Measurements from ENCODE around the gene RAD51. TPM values are rescaled to one million over a fixed set of nuclear protein-coding genes. Genes with fewer than 3 reads are reported as not detected.

Gene RAD51
- polyA plus RNA-seq, 1 donor from 2014 or later = 0.22 TPM

DNA sequence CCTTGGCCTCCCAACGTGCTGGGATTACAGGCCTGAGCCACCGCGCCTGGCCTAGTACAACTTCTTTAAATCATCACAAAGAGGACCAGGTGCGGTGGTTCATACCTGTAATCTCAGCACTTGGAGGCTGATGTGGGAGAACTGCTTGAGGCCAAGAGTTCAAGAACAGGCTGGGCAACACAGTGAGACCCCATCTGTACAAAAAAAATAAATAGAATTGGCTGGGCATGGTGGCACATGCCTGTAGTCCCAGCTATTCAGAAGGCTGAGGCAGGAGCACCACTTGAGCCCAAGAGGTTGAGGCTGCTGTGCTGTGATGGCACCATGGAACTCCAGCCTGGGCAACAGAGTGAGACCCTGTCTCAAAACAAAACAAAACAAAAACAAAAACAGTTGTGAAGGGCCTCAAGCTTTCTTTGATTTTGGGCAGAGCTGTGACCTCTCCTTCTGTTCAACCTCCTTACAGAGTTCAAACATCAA is 54.2 kb downstream of the RAD51 start:
- no peak overlapping the region for H3K4me3 ChIP-seq (ENCODE audit: low read length)
- H3K9ac ChIP-seq (ENCODE audit: low read length) = no peak overlapping the region
- peaks cover 9% of the 10 kb centered on the region for H3K79me2 ChIP-seq (replicated peaks; ENCODE audit: insufficient read depth, low read length)
- no peak overlapping the region for H2AFZ ChIP-seq (ENCODE audit: low read depth, low read length)
- TF ChIP-seq POLR2AphosphoS5 (IDR thresholded peaks at IDR 0.05) (no peak), CTCF (IDR thresholded peaks at IDR 0.05; ENCODE audit: poor library complexity, severe bottlenecking) (no peak)
- no peaks in the 10 kb centered on the region for H3K9me3 ChIP-seq (ENCODE audit: low read length)
- no peaks in the 10 kb centered on the region for H3K9me2 ChIP-seq (ENCODE audit: insufficient read depth, low read length)
- H3K4me2 ChIP-seq (ENCODE audit: low read length) = no peak overlapping the region
- no peaks in the 10 kb centered on the region for H4K20me1 ChIP-seq (ENCODE audit: insufficient read depth)
- no peak overlapping the region for H3K27ac ChIP-seq (ENCODE audit: low read length)
- H3F3A ChIP-seq (ENCODE audit: insufficient read depth, low read length, poor library complexity, severe bottlenecking) = no peaks in the 10 kb centered on the region
- no peaks in the 10 kb centered on the region for H3K36me3 ChIP-seq (ENCODE audit: insufficient read depth, low read length)
- H3K27me3 ChIP-seq (ENCODE audit: insufficient read depth, low read depth, low read length) = no peaks in the 10 kb centered on the region

GRCh38 chr15:40750885-40751284 is 55.9 kb downstream of the RAD51 start:
- no peaks in the 10 kb centered on the region for H3K9me3 ChIP-seq (ENCODE audit: low read length)
- H3K36me3 ChIP-seq (ENCODE audit: insufficient read depth, low read length) = no peaks in the 10 kb centered on the region
- H3K27ac ChIP-seq (ENCODE audit: low read length) = no peak overlapping the region
- H3K9ac ChIP-seq (ENCODE audit: low read length) = no peak overlapping the region
- H4K20me1 ChIP-seq (ENCODE audit: insufficient read depth) = no peaks in the 10 kb centered on the region
- no peak overlapping the region for H3K4me2 ChIP-seq (ENCODE audit: low read length)
- TF ChIP-seq CTCF (IDR thresholded peaks at IDR 0.05; ENCODE audit: poor library complexity, severe bottlenecking) = no peak
- TF ChIP-seq POLR2AphosphoS5 (IDR thresholded peaks at IDR 0.05) = no peak
- TF ChIP-seq EP300 (conservative IDR thresholded peaks at IDR 0.05; ENCODE audit: poor library complexity, severe bottlenecking) = no peak
- no peak for TF ChIP-seq REST (IDR thresholded peaks at IDR 0.05; ENCODE audit: borderline replicate concordance)
- TF ChIP-seq MXI1 (conservative IDR thresholded peaks at IDR 0.05; ENCODE audit: poor library complexity, severe bottlenecking) = no peak
- TF ChIP-seq RAD21 (conservative IDR thresholded peaks at IDR 0.05) = no peak
- TF ChIP-seq EZH2 (IDR thresholded peaks at IDR 0.05; ENCODE audit: borderline replicate concordance, insufficient read depth, low read length, poor library complexity, severe bottlenecking) = no peak
- no peak for TF ChIP-seq TAF1 (IDR thresholded peaks at IDR 0.05; ENCODE audit: low read depth)
- TF ChIP-seq SMC3 (conservative IDR thresholded peaks at IDR 0.05; ENCODE audit: poor library complexity) = no peak
- H3K9me2 ChIP-seq (ENCODE audit: insufficient read depth, low read length) = no peaks in the 10 kb centered on the region
- peaks cover 12% of the 10 kb centered on the region for H3K79me2 ChIP-seq (replicated peaks; ENCODE audit: insufficient read depth, low read length)
- no peaks in the 10 kb centered on the region for H3K27me3 ChIP-seq (ENCODE audit: insufficient read depth, low read depth, low read length)
- H2AFZ ChIP-seq (ENCODE audit: low read depth, low read length) = no peak overlapping the region
- no peak overlapping the region for H3K4me3 ChIP-seq (ENCODE audit: low read length)
- no peaks in the 10 kb centered on the region for H3F3A ChIP-seq (ENCODE audit: insufficient read depth, low read length, poor library complexity, severe bottlenecking)

Data from neural cell (in vitro differentiated cells).